Measurements from ENCODE around the gene KRTAP4-3. TPM values are rescaled to one million over a fixed set of nuclear protein-coding genes. Genes with fewer than 3 reads are reported as not detected.
"Not testable (repeated sequence)": the region's sequence is repeated elsewhere in the genome, so short reads cannot be mapped to it uniquely, and the experiment has no call there.

The KRTAP4-3 gene
- polyA plus RNA-seq, 12 donors = not detected

DNA sequence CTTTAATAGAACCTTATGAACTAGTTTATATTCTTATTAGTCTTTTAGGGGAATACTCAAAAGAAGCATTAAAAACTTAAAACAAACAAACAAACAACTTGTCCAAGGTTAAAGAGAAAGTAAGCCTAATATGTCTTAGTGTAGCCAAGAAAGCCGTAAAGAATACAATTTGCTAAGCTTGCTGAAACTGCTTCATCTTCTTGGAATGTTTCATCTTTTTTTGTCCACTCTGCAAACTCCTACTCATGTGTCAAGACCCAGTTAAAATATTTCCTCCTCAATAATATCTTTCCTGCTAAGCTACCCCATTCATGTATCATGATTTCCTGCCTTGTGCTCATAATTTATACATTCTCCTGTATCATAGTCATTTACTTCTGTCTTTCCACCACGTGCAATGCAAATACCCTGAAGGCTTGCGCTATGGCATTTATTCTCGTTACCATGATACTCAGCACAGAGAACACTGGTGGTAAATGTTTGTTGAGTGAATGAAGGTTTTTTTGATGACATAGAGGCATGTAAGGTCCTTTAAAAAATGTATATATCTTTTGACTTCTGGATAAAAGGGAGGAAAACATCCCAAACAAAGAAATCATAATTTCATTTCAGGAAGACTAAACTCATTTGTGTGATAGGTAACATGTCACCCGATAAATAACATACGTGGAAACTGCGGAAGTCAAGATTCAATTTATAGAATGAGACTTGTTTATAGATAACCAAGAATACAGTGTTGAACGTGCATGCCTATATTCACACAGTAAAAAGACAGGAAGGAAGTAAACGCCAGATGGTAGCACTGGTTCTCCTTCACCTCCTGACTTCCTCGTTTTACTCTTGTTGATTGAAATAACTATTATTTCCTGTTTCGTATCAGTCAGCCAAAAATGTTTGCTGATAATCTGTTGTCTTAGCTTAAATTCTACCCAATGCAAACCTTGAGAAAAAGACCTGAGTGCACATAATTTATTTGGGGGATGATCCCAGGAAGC lies 48.0 kb downstream of the KRTAP4-3 start:
- DNase-seq = peak; percentile 1

GRCh38 chr17:41118721-41119120 lies 49.3 kb downstream of the KRTAP4-3 start:
- no peak for DNase-seq

GRCh38 chr17:41117846-41118386 lies 50.1 kb downstream of the KRTAP4-3 start, which contains the start of gene KRTAP4-11:
Gene KRTAP4-11 (minus strand): TSS chr17:41118373. CDS start chr17:41118315, 58 bp downstream.
- not testable (repeated sequence) for DNase-seq

Other genes starting within 250 kb of the KRTAP4-3 start
- 10 to 100 TPM in 3 of 12 donors, under 1 TPM in 6, not detected in 3; 0.12 to 25.1 (median 0.44) TPM for gene KRT23, start 230.6 kb downstream of the KRTAP4-3 start, polyA plus RNA-seq (ENCODE audit: insufficient read length in 12 of 12)
- gene KRT39, start 201.3 kb downstream of the KRTAP4-3 start, polyA plus RNA-seq (ENCODE audit: insufficient read length in 12 of 12) = 10 to 100 TPM in 1 of 12 donors, 1 to 10 TPM in 9, not detected in 2; 2.3 to 12.3 (median 6.3) TPM
- 10 to 100 TPM in 5 of 12 donors, 1 to 10 TPM in 5, not detected in 2; 3.1 to 16.4 (median 11.0) TPM for gene KRT40, start 183.9 kb downstream of the KRTAP4-3 start, polyA plus RNA-seq (ENCODE audit: insufficient read length in 12 of 12)
- gene KRTAP3-3, start 174.1 kb downstream of the KRTAP4-3 start, polyA plus RNA-seq (ENCODE audit: insufficient read length in 12 of 12) = not detected
- 1 to 10 TPM in 4 of 12 donors, under 1 TPM in 5, not detected in 3; 0.22 to 1.4 (median 0.86) TPM for gene KRTAP3-2, start 168.3 kb downstream of the KRTAP4-3 start, polyA plus RNA-seq (ENCODE audit: insufficient read length in 12 of 12)
- gene KRTAP3-1, start 159.1 kb downstream of the KRTAP4-3 start, polyA plus RNA-seq (ENCODE audit: insufficient read length in 12 of 12) = not detected
- gene KRTAP1-5, start 141.0 kb downstream of the KRTAP4-3 start, polyA plus RNA-seq (ENCODE audit: insufficient read length in 12 of 12) = not detected
- not detected for gene KRTAP1-4, start 138.0 kb downstream of the KRTAP4-3 start, polyA plus RNA-seq (ENCODE audit: insufficient read length in 12 of 12)
- not detected for gene KRTAP1-3, start 133.3 kb downstream of the KRTAP4-3 start, polyA plus RNA-seq (ENCODE audit: insufficient read length in 12 of 12)
- gene KRTAP1-1, start 126.8 kb downstream of the KRTAP4-3 start, polyA plus RNA-seq (ENCODE audit: insufficient read length in 12 of 12) = not detected
- not detected for gene KRTAP2-1, start 120.9 kb downstream of the KRTAP4-3 start, polyA plus RNA-seq (ENCODE audit: insufficient read length in 12 of 12)
- not detected for gene KRTAP2-2, start 113.0 kb downstream of the KRTAP4-3 start, polyA plus RNA-seq (ENCODE audit: insufficient read length in 12 of 12)
- gene KRTAP2-3, start 108.1 kb downstream of the KRTAP4-3 start, polyA plus RNA-seq (ENCODE audit: insufficient read length in 12 of 12) = under 1 TPM in 2 of 12 donors, not detected in 10; 0.49 to 0.57 TPM
- gene KRTAP2-4, start 102.3 kb downstream of the KRTAP4-3 start, polyA plus RNA-seq (ENCODE audit: insufficient read length in 12 of 12) = not detected
- not detected for gene KRTAP4-7, start 84.1 kb downstream of the KRTAP4-3 start, polyA plus RNA-seq (ENCODE audit: insufficient read length in 12 of 12)
- not detected for gene KRTAP4-8, start 70.1 kb downstream of the KRTAP4-3 start, polyA plus RNA-seq (ENCODE audit: insufficient read length in 12 of 12)
- gene KRTAP4-16, start 66.0 kb downstream of the KRTAP4-3 start, polyA plus RNA-seq (ENCODE audit: insufficient read length in 12 of 12) = not detected
- gene KRTAP4-9, start 62.8 kb downstream of the KRTAP4-3 start, polyA plus RNA-seq (ENCODE audit: insufficient read length in 12 of 12) = not detected
- gene KRTAP4-11, start 49.8 kb downstream of the KRTAP4-3 start, polyA plus RNA-seq (ENCODE audit: insufficient read length in 12 of 12) = not detected
- not detected for gene KRTAP4-12, start 44.0 kb downstream of the KRTAP4-3 start, polyA plus RNA-seq (ENCODE audit: insufficient read length in 12 of 12)
- not detected for gene KRTAP4-6, start 27.7 kb downstream of the KRTAP4-3 start, polyA plus RNA-seq (ENCODE audit: insufficient read length in 12 of 12)
- gene KRTAP4-5, start 18.4 kb downstream of the KRTAP4-3 start, polyA plus RNA-seq (ENCODE audit: insufficient read length in 12 of 12) = not detected
- gene KRTAP4-4, start 7.5 kb downstream of the KRTAP4-3 start, polyA plus RNA-seq (ENCODE audit: insufficient read length in 12 of 12) = not detected
- gene KRTAP4-2, start 10.0 kb upstream of the KRTAP4-3 start, polyA plus RNA-seq (ENCODE audit: insufficient read length in 12 of 12) = not detected
- not detected for gene KRTAP4-1, start 16.7 kb upstream of the KRTAP4-3 start, polyA plus RNA-seq (ENCODE audit: insufficient read length in 12 of 12)
- gene KRTAP9-1, start 21.7 kb upstream of the KRTAP4-3 start, polyA plus RNA-seq (ENCODE audit: insufficient read length in 12 of 12) = not detected
- not detected for gene KRTAP9-2, start 58.4 kb upstream of the KRTAP4-3 start, polyA plus RNA-seq (ENCODE audit: insufficient read length in 12 of 12)
- gene KRTAP9-3, start 64.2 kb upstream of the KRTAP4-3 start, polyA plus RNA-seq (ENCODE audit: insufficient read length in 12 of 12) = not detected
- gene KRTAP9-8, start 69.8 kb upstream of the KRTAP4-3 start, polyA plus RNA-seq (ENCODE audit: insufficient read length in 12 of 12) = not detected
- not detected for gene KRTAP9-4, start 81.5 kb upstream of the KRTAP4-3 start, polyA plus RNA-seq (ENCODE audit: insufficient read length in 12 of 12)
- gene KRTAP9-9, start 87.2 kb upstream of the KRTAP4-3 start, polyA plus RNA-seq (ENCODE audit: insufficient read length in 12 of 12) = not detected
- gene KRTAP9-6, start 97.2 kb upstream of the KRTAP4-3 start, polyA plus RNA-seq (ENCODE audit: insufficient read length in 12 of 12) = under 1 TPM in 7 of 12 donors, not detected in 5; 0.11 to 0.65 (median 0.24) TPM
- not detected for gene KRTAP9-7, start 107.5 kb upstream of the KRTAP4-3 start, polyA plus RNA-seq (ENCODE audit: insufficient read length in 12 of 12)
- not detected for gene KRTAP29-1, start 134.6 kb upstream of the KRTAP4-3 start, polyA plus RNA-seq (ENCODE audit: insufficient read length in 12 of 12)
- not detected for gene KRTAP16-1, start 141.1 kb upstream of the KRTAP4-3 start, polyA plus RNA-seq (ENCODE audit: insufficient read length in 12 of 12)
- gene KRTAP17-1, start 147.5 kb upstream of the KRTAP4-3 start, polyA plus RNA-seq (ENCODE audit: insufficient read length in 12 of 12) = not detected
- gene KRT33A, start 182.6 kb upstream of the KRTAP4-3 start, polyA plus RNA-seq (ENCODE audit: insufficient read length in 12 of 12) = not detected
- under 1 TPM in 3 of 12 donors, not detected in 9; 0.13 to 0.15 (median 0.14) TPM for gene KRT33B, start 201.6 kb upstream of the KRTAP4-3 start, polyA plus RNA-seq (ENCODE audit: insufficient read length in 12 of 12)
- under 1 TPM in 1 of 12 donors, not detected in 11; 0.33 TPM for gene KRT34, start 214.1 kb upstream of the KRTAP4-3 start, polyA plus RNA-seq (ENCODE audit: insufficient read length in 12 of 12)
- gene KRT31, start 229.4 kb upstream of the KRTAP4-3 start, polyA plus RNA-seq (ENCODE audit: insufficient read length in 12 of 12) = 1 to 10 TPM in 10 of 12 donors, not detected in 2; 3.5 to 6.3 (median 4.4) TPM